Neuronal stem cell (in vitro differentiated cells): ENCODE results near the gene SNCB.

Experiments used
- DNase-seq: peaks from one replicate; pipeline ENCODE4 v3.0.0-alpha.2; 2013; ENCODE audit warnings: low spot score
- H2AFZ ChIP-seq: one replicate; pipeline ENCODE4 v1.6.1; 2013; ENCODE audit warnings: mild to moderate bottlenecking, low read length, inconsistent platforms
- H2AK5ac ChIP-seq: 2 replicates; pipeline ENCODE4 v1.6.1; 2013; ENCODE audit warnings: low read depth, mild to moderate bottlenecking, inconsistent platforms, low read length, moderate library complexity, mixed read lengths
- H2BK120ac ChIP-seq: 2 replicates; pipeline ENCODE4 v1.6.1; 2013; ENCODE audit warnings: low read depth, mild to moderate bottlenecking, inconsistent platforms, low read length, moderate library complexity, mixed read lengths
- H2BK12ac ChIP-seq: one replicate; pipeline ENCODE4 v1.6.1; 2013; ENCODE audit warnings: low read length, inconsistent platforms
- H2BK15ac ChIP-seq: 2 replicates; pipeline ENCODE4 v1.6.1; 2013; ENCODE audit warnings: mild to moderate bottlenecking, low read length, inconsistent platforms, mixed read lengths
- H2BK5ac ChIP-seq: one replicate; pipeline ENCODE4 v1.6.1; 2013; ENCODE audit warnings: inconsistent platforms, mild to moderate bottlenecking, low read length, moderate library complexity
- H3K14ac ChIP-seq: one replicate; pipeline ENCODE4 v1.6.1; 2013; ENCODE audit warnings: low read length, inconsistent platforms
- H3K18ac ChIP-seq: 2 replicates; pipeline ENCODE4 v1.6.1; 2013; ENCODE audit warnings: low read length, inconsistent platforms
- H3K23ac ChIP-seq: 2 replicates; pipeline ENCODE4 v1.6.1; 2013; ENCODE audit warnings: low read depth, mild to moderate bottlenecking, mixed read lengths, low read length, inconsistent platforms; ENCODE audit not compliant: poor library complexity
- H3K27ac ChIP-seq: replicated peaks from 3 replicates; pipeline ENCODE4 v1.5.1; 2013; ENCODE audit warnings: low read length, inconsistent platforms
- H3K27me3 ChIP-seq, 3 experiments: 2 replicates each; pipeline ENCODE4 v1.6.1; 2013; ENCODE audit warnings: low read length in 3 of 3, mild to moderate bottlenecking in 2 of 3, inconsistent platforms in 1 of 3, low read depth in 1 of 3, mixed read lengths in 1 of 3, moderate library complexity in 1 of 3; ENCODE audit not compliant: control insufficient read depth in 3 of 3, insufficient read depth in 3 of 3
- H3K36me3 ChIP-seq, 2 donors: replicated peaks in 1 of 2; 2 replicates each; pipeline ENCODE4 v1.6.1; 2013; ENCODE audit warnings: low read length in 2 of 2; ENCODE audit not compliant: control insufficient read depth in 2 of 2, insufficient read depth in 2 of 2
- H3K4ac ChIP-seq: 2 replicates; pipeline ENCODE4 v1.6.1; 2013; ENCODE audit warnings: inconsistent platforms, mild to moderate bottlenecking, low read length, moderate library complexity
- H3K4me1 ChIP-seq, 2 donors: 1 replicate in 1 of 2; 2 replicates in 1 of 2; pipeline ENCODE4 v1.6.1; 2013; ENCODE audit warnings: low read length in 2 of 2, low read depth in 1 of 2; ENCODE audit not compliant: control insufficient read depth in 2 of 2, insufficient read depth in 1 of 2
- H3K4me2 ChIP-seq: one replicate; pipeline ENCODE4 v1.6.1; 2013; ENCODE audit warnings: mild to moderate bottlenecking, low read length, inconsistent platforms; ENCODE audit not compliant: insufficient read depth, poor library complexity, severe bottlenecking
- H3K4me3 ChIP-seq, 2 donors: 2 replicates each; pipeline ENCODE4 v1.5.1; 2013; ENCODE audit warnings: low read length in 2 of 2, mild to moderate bottlenecking in 2 of 2, inconsistent platforms in 1 of 2, moderate library complexity in 1 of 2
- H3K79me1 ChIP-seq: one replicate; pipeline ENCODE4 v1.6.1; 2013; ENCODE audit warnings: low read depth, mild to moderate bottlenecking, inconsistent platforms, low read length, moderate library complexity
- H3K9ac ChIP-seq: one replicate; pipeline ENCODE4 v1.6.1; 2013; ENCODE audit warnings: mild to moderate bottlenecking, low read depth, low read length, inconsistent platforms; ENCODE audit not compliant: poor library complexity
- H3K9me3 ChIP-seq, 2 donors: replicated peaks in 1 of 2; 2 replicates each; pipeline versions ENCODE3 to v1.6.1; 2013; ENCODE audit warnings: low read length in 2 of 2, mild to moderate bottlenecking in 2 of 2, inconsistent platforms in 1 of 2, low read depth in 1 of 2, mixed read lengths in 1 of 2, moderate library complexity in 1 of 2; ENCODE audit not compliant: control insufficient read depth in 2 of 2, insufficient read depth in 1 of 2
- H4K8ac ChIP-seq: one replicate; pipeline ENCODE4 v1.6.1; 2013; ENCODE audit warnings: low read depth, mild to moderate bottlenecking, inconsistent platforms, low read length, moderate library complexity
- H4K91ac ChIP-seq: one replicate; pipeline ENCODE4 v1.6.1; 2013; ENCODE audit warnings: low read length, low read depth, mild to moderate bottlenecking, inconsistent platforms; ENCODE audit not compliant: poor library complexity
- WGBS, 2 donors: extraction: QIAGEN DNeasy Blood & Tissue Kit; methylation state at CpG; one replicate each; pipeline ENCODE4 v1.1.7; 2013; ENCODE audit warnings: missing lambda C conversion rate in 2 of 2, mixed read lengths in 1 of 2; ENCODE audit not compliant: insufficient read length in 2 of 2, insufficient replicate concordance in 1 of 2; ENCODE audit errors: extremely low coverage in 2 of 2; 5-methylcytosine and 5-hydroxymethylcytosine counted together

Gene SNCB

GRCh38 chr5:176653401-176654385, 23.4 kb upstream of the SNCB start:
- H3K4me2 ChIP-seq, result no peak overlapping the region
- H2BK12ac ChIP-seq, result no peak overlapping the region
- no peak overlapping the region for H4K91ac ChIP-seq
- no peak for DNase-seq
- H3K18ac ChIP-seq, result peak overlapping the region; percentile 29
- no CpG with 5 or more reads among the region's 18 CpGs for WGBS, 2 donors
- no peaks in the 10 kb centered on the region for H3K9me3 ChIP-seq
- H3K4me3 ChIP-seq, result peak overlapping the region in 1 of 2 donors; percentile 26
- H2BK120ac ChIP-seq, result no peak overlapping the region
- no peak overlapping the region for H3K4ac ChIP-seq
- H3K27me3 ChIP-seq, result peaks cover 0 to 1% (median 0%) of the 10 kb centered on the region in 3 experiments
- H3K14ac ChIP-seq, result no peak overlapping the region
- peak overlapping the region; percentile 34 for H3K23ac ChIP-seq
- H4K8ac ChIP-seq, result no peak overlapping the region
- H3K36me3 ChIP-seq, result peaks cover 8 to 28% of the 10 kb centered on the region in 2 donors
- no peaks in the 10 kb centered on the region for H3K4me1 ChIP-seq
- H2AK5ac ChIP-seq, result no peak overlapping the region
- peak overlapping the region; percentile 69 for H2BK5ac ChIP-seq
- no peak overlapping the region for H2AFZ ChIP-seq
- H2BK15ac ChIP-seq, result no peak overlapping the region
- no peak overlapping the region for H3K27ac ChIP-seq
- peaks cover 6% of the 10 kb centered on the region for H3K79me1 ChIP-seq
- H3K9ac ChIP-seq, result peak overlapping the region; percentile 7

GRCh38 chr5:176652136-176652535, 21.8 kb upstream of the SNCB start:
- no peak overlapping the region for H2AK5ac ChIP-seq
- no peak overlapping the region for H3K4me3 ChIP-seq
- H3K4me1 ChIP-seq, result peaks cover 2 to 8% of the 10 kb centered on the region in 2 donors
- no CpG with 5 or more reads among the region's 8 CpGs for WGBS, 2 donors
- H3K9me3 ChIP-seq, result no peaks in the 10 kb centered on the region
- H2BK15ac ChIP-seq, result no peak overlapping the region
- peaks cover 0 to 4% (median 0%) of the 10 kb centered on the region in 3 experiments for H3K27me3 ChIP-seq
- H3K18ac ChIP-seq, result no peak overlapping the region
- H3K23ac ChIP-seq, result no peak overlapping the region
- H3K27ac ChIP-seq, result no peak overlapping the region
- H2AFZ ChIP-seq, result no peak overlapping the region
- H2BK12ac ChIP-seq, result no peak overlapping the region
- no peak overlapping the region for H3K4me2 ChIP-seq
- H3K36me3 ChIP-seq, result peaks cover 7 to 28% of the 10 kb centered on the region in 2 donors
- no peak overlapping the region for H4K91ac ChIP-seq
- no peak overlapping the region for H3K14ac ChIP-seq
- H3K79me1 ChIP-seq, result peaks cover 8% of the 10 kb centered on the region
- no peak overlapping the region for H2BK120ac ChIP-seq
- H4K8ac ChIP-seq, result no peak overlapping the region
- H3K9ac ChIP-seq, result no peak overlapping the region
- no peak for DNase-seq
- no peak overlapping the region for H3K4ac ChIP-seq
- H2BK5ac ChIP-seq, result no peak overlapping the region

- Histone ChIP-seq H3K4me2 (no peak overlapping the region), H3K9me3 (no peaks in the 10 kb centered on the region), H4K91ac (no peak overlapping the region), H2BK15ac (no peak overlapping the region), H3K14ac (no peak overlapping the region), H3K4ac (no peak overlapping the region), H3K27ac (no peak overlapping the region), H2BK5ac (no peak overlapping the region), H3K9ac (peak overlapping the region; percentile 10), H2AK5ac (peak overlapping the region; percentile 63), H3K4me3 (no peak overlapping the region), H3K18ac (no peak overlapping the region), H3K4me1 (peaks cover 4 to 12% of the 10 kb centered on the region in 2 donors), H3K79me1 (peaks cover 8% of the 10 kb centered on the region), H3K23ac (no peak overlapping the region), H2AFZ (no peak overlapping the region), H3K27me3 (peaks cover 0 to 4% (median 0%) of the 10 kb centered on the region in 3 experiments), H3K36me3 (peaks cover 5 to 22% of the 10 kb centered on the region in 2 donors), H2BK12ac (no peak overlapping the region), H4K8ac (peak overlapping the region; percentile 78), H2BK120ac (no peak overlapping the region)
- WGBS, 2 donors, result no CpG with 5 or more reads among the region's 17 CpGs
- no peak for DNase-seq
Observed at GRCh38 chr5:176651472-176651980, 21.2 kb upstream of the SNCB start.

GRCh38 chr5:176650354-176650884, 20.1 kb upstream of the SNCB start:
- Histone ChIP-seq H4K91ac (no peak overlapping the region), H2BK15ac (no peak overlapping the region), H2AFZ (no peak overlapping the region), H4K8ac (no peak overlapping the region), H3K27ac (no peak overlapping the region), H3K23ac (no peak overlapping the region), H3K14ac (no peak overlapping the region), H3K9ac (no peak overlapping the region), H3K4me3 (no peak overlapping the region), H2BK12ac (peak overlapping the region; percentile 35), H3K18ac (no peak overlapping the region), H3K4me1 (peaks cover 4 to 12% of the 10 kb centered on the region in 2 donors), H3K9me3 (no peaks in the 10 kb centered on the region), H3K36me3 (peaks cover 5 to 22% of the 10 kb centered on the region in 2 donors), H2BK5ac (no peak overlapping the region), H2AK5ac (peak overlapping the region; percentile 85), H3K27me3 (peaks cover 0 to 9% (median 4%) of the 10 kb centered on the region in 3 experiments), H2BK120ac (no peak overlapping the region), H3K4me2 (no peak overlapping the region), H3K4ac (no peak overlapping the region), H3K79me1 (peaks cover 8% of the 10 kb centered on the region)
- no peak for DNase-seq
- no CpG with 5 or more reads among the region's 8 CpGs for WGBS, 2 donors
